Cardiac muscle cell (in vitro differentiated cells and primary cell): ENCODE measurements around the gene DBH. TPM values are rescaled to one million over a fixed set of nuclear protein-coding genes. Genes with fewer than 3 reads are reported as not detected.
A peak's percentile ranks its signal among the peaks of the same experiment; 100 is the strongest.

Experiments used
- DNase-seq, 2 donors: peaks; one replicate each; pipeline versions ENCODE4 v3.0.0 to v3.0.0-alpha.2; 2010 to 2017; ENCODE audit warnings: low read depth in 1 of 2, low spot score in 1 of 2
- H3K27ac ChIP-seq: fragments of 200-600 bp; sonication (generic); 2 replicates; pipeline ENCODE4 v1.5.1; 2016
- H3K27me3 ChIP-seq: fragments of 200-600 bp; sonication (generic); 2 replicates; pipeline ENCODE4 v1.6.0; 2016; ENCODE audit warnings: control low read depth
- H3K36me3 ChIP-seq: fragments of 200-600 bp; sonication (generic); 2 replicates; pipeline ENCODE4 v1.5.1; 2016; ENCODE audit warnings: control low read depth
- H3K4me1 ChIP-seq: fragments of 200-600 bp; sonication (generic); 2 replicates; pipeline ENCODE4 v1.8.1; 2017; ENCODE audit warnings: low read depth, mild to moderate bottlenecking, mixed run types
- H3K4me3 ChIP-seq: fragments of 200-600 bp; sonication (generic); 2 replicates; pipeline ENCODE4 v1.5.1; 2016; ENCODE audit warnings: mild to moderate bottlenecking
- H3K9me3 ChIP-seq: fragments of 200-600 bp; sonication (generic); 2 replicates; pipeline ENCODE4 v1.5.1; 2017; ENCODE audit warnings: low read depth, mild to moderate bottlenecking, control low read depth
- polyA plus RNA-seq: library from polyadenylated mRNA; unstranded; fragments of >200 nt; fragmentation: Nextera tagmentation; extraction: Ambion mirVana; gene quantifications from 2 replicates; pipeline ENCODE4 v1.2.1, GENCODE V29; 2016
- total RNA-seq: library from RNA; depleted of rRNA; stranded (reverse); fragments of >200 nt; gene quantifications from 2 replicates; pipeline ENCODE4 v1.2.3, GENCODE V29; 2016
- TF ChIP-seq, protein P1 (sequence below): IDR thresholded peaks from 2 replicates; pipeline ENCODE4 v1.5.1; 2012; ENCODE audit warnings: low read depth, mild to moderate bottlenecking, low read length

DBH gene
- total and polyA plus RNA-seq, 2 experiments from 2014 or later = 0.07 TPM; not detected in 1

DNA sequence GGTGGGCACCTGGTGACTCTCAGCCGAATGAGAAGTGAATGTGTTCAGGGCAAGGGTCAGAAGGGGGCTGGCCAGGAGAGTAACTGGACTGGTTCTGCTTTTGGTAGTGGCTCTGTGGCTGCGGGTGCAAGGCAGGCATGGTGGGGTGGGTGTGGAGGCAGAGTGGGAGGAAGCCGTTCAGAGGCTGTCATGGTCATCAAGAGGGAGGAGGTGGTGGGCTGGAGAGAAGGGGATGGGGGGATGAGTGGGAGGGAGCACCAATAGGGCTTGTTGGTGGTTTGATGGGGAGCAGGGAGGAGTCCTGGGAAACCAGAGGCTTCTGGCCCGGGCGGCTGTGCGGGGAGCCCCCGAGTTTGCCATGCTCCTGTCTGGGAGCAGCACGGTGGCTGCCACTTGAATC is 40.3 kb upstream of the DBH start:
- Histone ChIP-seq H3K4me3 (no peak overlapping the region), H3K27ac (no peak overlapping the region), H3K9me3 (no peaks in the 10 kb centered on the region), H3K27me3 (no peaks in the 10 kb centered on the region), H3K4me1 (no peaks in the 10 kb centered on the region), H3K36me3 (no peaks in the 10 kb centered on the region)
- TF ChIP-seq, protein P1, sequence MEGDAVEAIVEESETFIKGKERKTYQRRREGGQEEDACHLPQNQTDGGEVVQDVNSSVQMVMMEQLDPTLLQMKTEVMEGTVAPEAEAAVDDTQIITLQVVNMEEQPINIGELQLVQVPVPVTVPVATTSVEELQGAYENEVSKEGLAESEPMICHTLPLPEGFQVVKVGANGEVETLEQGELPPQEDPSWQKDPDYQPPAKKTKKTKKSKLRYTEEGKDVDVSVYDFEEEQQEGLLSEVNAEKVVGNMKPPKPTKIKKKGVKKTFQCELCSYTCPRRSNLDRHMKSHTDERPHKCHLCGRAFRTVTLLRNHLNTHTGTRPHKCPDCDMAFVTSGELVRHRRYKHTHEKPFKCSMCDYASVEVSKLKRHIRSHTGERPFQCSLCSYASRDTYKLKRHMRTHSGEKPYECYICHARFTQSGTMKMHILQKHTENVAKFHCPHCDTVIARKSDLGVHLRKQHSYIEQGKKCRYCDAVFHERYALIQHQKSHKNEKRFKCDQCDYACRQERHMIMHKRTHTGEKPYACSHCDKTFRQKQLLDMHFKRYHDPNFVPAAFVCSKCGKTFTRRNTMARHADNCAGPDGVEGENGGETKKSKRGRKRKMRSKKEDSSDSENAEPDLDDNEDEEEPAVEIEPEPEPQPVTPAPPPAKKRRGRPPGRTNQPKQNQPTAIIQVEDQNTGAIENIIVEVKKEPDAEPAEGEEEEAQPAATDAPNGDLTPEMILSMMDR = no peak
- DNase-seq = no peak

DNA sequence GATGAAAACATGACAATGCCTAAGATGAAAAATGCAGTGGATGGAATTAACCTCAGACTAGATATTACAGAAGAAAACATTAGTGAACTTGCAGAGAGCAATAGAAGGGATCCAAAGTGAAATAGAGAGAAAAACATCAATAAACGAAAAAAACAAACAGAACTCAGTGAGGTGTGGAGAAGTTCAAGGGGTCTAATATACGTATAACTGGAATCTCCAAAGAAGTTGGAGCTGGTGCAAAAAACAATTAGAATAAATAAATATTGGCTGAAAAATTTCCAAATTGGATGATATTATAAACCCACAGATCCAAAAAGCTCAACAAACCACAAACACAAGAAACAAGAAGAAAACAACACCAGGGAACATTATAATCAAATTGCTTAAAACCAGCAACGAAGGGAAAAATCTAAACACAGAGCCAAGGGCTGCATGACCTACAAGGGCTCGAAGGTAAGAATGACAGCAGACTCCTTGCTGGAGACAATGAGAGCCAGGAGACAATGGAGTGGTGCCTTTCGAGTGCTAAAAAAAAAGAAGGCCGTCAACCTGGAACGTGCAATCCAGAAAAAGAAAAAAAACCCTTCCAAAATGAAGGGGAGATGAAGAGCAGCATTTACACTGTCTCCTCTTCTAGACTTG is 38.7 kb upstream of the DBH start:
- Histone ChIP-seq H3K4me3 (no peak overlapping the region), H3K27me3 (no peaks in the 10 kb centered on the region), H3K9me3 (no peaks in the 10 kb centered on the region), H3K36me3 (no peaks in the 10 kb centered on the region), H3K4me1 (no peaks in the 10 kb centered on the region), H3K27ac (no peak overlapping the region)
- TF ChIP-seq, protein P1 = no peak
- DNase-seq = peak in 1 of 2 donors; percentile 27

DNA sequence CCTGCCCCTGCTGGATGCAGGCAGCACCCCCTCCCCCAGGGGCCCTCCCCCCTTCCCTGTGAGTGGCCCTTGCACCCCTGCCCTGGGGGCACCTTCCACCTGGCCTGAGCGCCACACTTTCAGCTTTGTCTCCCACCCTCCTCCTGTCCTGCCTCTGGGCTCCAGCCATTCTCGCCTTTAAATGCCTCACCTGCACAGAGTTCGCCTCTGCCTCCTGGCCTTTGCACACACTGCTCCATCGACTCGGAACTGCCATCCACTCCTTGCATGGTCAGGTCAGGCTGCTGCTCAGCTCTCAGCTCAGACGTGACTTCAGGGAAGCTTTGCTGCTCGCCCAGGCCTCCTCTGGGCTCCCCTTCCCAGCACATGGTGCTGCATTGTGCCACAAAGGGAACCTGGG is 37.2 kb upstream of the DBH start:
- no peaks in the 10 kb centered on the region for H3K9me3 ChIP-seq
- DNase-seq = no peak
- H3K27me3 ChIP-seq = no peaks in the 10 kb centered on the region
- no peaks in the 10 kb centered on the region for H3K36me3 ChIP-seq
- no peaks in the 10 kb centered on the region for H3K4me1 ChIP-seq
- TF ChIP-seq, protein P1 = no peak
- no peak overlapping the region for H3K4me3 ChIP-seq
- H3K27ac ChIP-seq = no peak overlapping the region

DNA sequence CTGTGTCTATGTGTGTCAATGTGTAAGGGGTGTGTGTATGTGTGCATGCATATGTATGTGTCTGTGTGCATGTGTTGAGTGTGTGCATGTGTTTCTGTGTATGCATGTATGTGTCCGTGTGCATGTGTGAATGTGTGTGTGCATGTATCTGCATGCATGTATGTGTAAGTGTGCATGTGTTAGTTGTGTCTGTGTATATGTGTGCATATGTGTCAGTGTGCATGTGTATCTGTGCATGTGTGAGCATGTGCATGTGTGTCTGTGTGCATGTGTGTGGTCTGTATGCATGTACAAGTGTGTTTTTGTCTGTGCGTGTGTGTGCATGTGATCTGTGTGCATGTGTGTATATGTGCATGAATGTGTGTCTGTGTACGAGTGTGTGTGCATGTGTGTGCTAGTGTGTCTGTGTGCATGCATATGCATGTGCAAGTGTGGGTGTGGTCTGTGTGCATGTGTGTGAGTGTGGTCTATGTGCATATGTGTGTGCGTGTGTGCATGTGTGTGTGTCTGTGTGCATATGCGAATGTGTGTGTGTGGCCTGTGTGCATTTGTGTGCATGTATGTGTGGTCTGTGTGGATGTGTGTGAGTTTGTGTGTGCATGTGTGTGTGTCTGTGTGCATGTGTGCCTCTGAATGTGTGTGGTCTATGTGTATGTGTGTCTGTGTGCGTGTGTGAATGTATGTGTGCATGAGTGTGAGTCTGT is 36.5 kb upstream of the DBH start:
- Histone ChIP-seq H3K36me3 (no peaks in the 10 kb centered on the region), H3K27me3 (no peaks in the 10 kb centered on the region), H3K9me3 (no peaks in the 10 kb centered on the region), H3K4me1 (no peaks in the 10 kb centered on the region), H3K4me3 (no peak overlapping the region), H3K27ac (no peak overlapping the region)
- TF ChIP-seq, protein P1 = no peak
- DNase-seq = no peak

DNA sequence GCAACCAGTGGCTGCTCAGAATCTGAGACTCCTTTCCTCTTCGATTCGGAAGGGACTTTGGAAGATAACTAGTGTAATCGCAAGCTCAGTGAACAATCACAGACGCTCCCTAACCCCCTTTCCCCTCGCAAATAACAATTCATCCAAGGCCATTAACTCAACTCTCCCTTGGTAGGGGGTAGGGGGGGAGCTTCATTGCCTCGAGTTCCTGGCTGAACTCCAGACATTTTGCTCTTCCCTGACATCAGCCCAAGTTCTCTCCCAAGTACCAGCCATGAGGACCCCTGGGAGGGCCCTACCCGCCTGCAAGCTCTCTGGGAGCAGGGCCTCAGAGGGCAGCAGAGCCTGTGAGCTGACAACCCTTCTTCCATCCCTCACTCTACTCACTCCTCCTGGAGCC is 35.4 kb upstream of the DBH start:
- TF ChIP-seq, protein P1 = no peak
- Histone ChIP-seq H3K36me3 (no peaks in the 10 kb centered on the region), H3K27ac (no peak overlapping the region), H3K9me3 (no peaks in the 10 kb centered on the region), H3K27me3 (no peaks in the 10 kb centered on the region), H3K4me3 (no peak overlapping the region), H3K4me1 (no peaks in the 10 kb centered on the region)
- no peak for DNase-seq
